Epithelial cell of esophagus (primary cell): ENCODE measurements around the gene BLMH.
"Not testable (repeated sequence)": the region's sequence is repeated elsewhere in the genome, so short reads cannot be mapped to it uniquely, and the experiment has no call there.

ENCODE experiments used
- DNase-seq: peaks from one replicate; pipeline ENCODE4 v3.0.0; 2010; ENCODE audit warnings: low read depth
- H3K4me3 ChIP-seq: 2 replicates; pipeline ENCODE4 v1.5.1; 2011; ENCODE audit warnings: mild to moderate bottlenecking, low read length, control low read depth
- TF ChIP-seq, protein P1 (sequence below): IDR thresholded peaks from 2 replicates; pipeline ENCODE4 v1.5.1; 2011; ENCODE audit warnings: low read depth, mild to moderate bottlenecking, low read length, control low read depth, inconsistent platforms; ENCODE audit not compliant: insufficient read depth; ENCODE audit errors: missing control alignments

Gene BLMH

DNA sequence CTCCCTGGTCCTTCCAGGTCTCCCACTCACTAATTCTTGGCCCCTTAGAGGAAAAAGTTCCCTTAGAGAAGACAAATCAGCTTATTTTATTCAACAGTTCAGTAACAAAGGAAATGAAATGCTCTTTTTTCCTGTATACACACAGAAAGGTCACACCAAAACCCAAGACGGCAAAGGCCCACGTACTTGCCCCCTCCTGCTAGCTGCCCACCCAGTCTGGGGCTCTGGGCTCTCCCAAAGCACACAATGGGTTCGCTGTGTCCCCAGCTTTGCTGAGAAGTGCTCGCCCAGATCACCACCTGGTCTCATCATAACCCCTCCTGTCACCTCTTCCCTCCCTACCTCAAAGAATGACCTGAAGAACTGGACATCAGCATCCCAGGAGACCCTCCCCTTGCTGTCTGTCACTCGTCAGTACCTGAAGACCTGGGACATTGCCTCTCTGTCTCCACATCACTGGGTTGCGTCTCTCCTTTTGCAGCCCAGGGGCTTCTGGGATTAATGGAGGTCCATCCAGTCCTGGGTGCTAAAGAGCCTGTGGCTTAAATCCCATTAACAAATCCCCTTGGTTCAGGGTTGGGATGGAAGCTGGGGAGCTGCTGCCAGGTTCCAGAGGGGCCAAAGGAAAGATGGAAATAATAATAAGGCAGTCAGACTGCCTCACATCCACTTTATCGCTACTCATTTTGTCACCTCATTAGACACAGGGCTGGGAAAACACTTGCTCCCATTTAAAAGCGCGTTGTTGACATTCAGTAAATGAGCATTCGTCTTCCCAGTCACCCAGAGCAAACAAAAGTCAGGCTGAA, 59.5 kb downstream of the BLMH start:
- TF ChIP-seq, protein P1, sequence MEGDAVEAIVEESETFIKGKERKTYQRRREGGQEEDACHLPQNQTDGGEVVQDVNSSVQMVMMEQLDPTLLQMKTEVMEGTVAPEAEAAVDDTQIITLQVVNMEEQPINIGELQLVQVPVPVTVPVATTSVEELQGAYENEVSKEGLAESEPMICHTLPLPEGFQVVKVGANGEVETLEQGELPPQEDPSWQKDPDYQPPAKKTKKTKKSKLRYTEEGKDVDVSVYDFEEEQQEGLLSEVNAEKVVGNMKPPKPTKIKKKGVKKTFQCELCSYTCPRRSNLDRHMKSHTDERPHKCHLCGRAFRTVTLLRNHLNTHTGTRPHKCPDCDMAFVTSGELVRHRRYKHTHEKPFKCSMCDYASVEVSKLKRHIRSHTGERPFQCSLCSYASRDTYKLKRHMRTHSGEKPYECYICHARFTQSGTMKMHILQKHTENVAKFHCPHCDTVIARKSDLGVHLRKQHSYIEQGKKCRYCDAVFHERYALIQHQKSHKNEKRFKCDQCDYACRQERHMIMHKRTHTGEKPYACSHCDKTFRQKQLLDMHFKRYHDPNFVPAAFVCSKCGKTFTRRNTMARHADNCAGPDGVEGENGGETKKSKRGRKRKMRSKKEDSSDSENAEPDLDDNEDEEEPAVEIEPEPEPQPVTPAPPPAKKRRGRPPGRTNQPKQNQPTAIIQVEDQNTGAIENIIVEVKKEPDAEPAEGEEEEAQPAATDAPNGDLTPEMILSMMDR: no peak
- DNase-seq: no peak
- H3K4me3 ChIP-seq: no peak overlapping the region

DNA sequence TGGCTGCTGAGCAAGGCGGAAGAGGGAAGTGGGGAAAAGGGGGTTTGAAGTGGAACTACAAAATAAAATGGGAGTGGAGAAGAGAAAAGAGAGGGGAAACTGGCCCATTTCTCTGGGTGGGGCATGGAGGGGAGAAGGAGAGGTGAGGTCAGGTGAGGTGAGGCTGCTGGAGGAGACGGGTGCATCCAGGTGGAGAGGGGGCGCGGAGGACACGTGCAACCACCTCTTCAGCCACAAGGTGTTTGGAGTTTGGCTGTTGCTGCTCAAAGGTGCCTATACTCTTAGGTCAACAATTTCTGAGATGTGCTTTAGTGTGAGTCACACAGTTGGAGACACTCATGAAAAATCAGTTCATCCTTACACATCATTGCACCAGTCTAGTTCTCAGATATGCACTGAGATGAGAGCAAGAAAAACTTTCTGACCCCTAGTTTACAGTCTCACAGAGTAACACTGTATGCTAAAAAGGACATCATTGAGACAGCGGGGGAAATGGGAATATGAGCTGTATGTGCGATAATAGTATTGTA, 61.1 kb downstream of the BLMH start:
- H3K4me3 ChIP-seq: no peak overlapping the region
- TF ChIP-seq, protein P1: no peak

DNA sequence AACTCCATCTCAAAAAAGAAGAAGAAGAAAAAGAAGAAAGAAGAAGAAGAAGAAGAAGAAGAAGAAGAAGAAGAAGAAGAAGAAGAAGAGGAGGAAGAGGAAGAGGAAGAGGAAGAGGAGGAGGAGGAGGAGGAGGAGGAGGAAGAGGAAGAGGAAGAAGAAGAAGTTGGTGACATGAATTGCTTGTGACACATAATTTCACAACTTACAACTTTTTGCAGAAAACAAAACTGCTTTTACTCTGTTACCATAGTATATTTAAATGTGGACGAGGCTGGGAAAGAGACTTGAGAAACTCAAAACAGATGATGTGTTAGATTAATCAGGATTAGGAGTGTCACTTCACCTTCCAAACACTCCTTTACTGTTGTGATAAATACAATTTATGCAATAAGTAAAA, 61.7 kb downstream of the BLMH start:
- not testable (repeated sequence) for H3K4me3 ChIP-seq, DNase-seq

More for the DNA sequence above, 61.1 kb downstream of the BLMH start:
- peak; percentile 55 for DNase-seq

DNA sequence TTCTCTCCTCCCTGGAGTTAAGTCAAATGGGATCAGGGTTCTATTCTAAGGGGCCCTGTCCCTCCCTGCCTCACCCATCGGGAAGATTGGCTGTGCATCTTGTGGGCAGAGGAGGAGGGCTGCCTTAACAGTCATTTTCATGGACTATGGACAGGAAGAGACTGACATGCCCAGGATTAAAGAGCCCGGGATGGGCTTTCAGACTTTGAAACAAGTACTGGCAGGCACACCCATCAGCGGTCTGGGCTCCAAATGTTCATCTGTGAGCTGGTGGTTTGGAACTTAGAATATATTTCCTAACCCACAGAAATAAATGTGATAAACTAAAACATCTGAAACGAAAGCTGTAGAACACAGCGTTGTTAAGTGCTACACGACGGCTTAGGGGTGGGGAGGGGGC, 62.7 kb downstream of the BLMH start:
- TF ChIP-seq, protein P1: no peak
- no peak overlapping the region for H3K4me3 ChIP-seq
- DNase-seq: peak; percentile 72

DNA sequence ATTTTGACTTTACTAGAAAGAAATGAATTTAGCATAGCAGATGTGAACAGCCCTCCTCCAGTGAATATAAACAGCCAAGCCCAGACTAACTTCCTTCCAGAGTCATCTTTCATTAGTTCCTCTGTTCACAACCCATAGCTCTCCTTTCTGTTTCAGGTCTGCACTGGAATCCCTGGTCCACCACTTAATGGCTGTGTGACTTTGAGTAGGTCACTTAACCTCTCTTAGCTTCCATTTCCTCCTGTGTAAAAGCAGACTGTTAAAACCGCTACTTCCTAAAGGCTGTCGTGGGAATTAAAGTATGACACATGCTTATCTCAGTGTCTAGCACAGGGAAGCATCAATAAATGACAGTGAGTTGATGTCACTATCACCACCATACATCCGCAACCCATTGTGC, 63.7 kb downstream of the BLMH start:
- no peak overlapping the region for H3K4me3 ChIP-seq
- DNase-seq: no peak
- TF ChIP-seq, protein P1: no peak

DNA sequence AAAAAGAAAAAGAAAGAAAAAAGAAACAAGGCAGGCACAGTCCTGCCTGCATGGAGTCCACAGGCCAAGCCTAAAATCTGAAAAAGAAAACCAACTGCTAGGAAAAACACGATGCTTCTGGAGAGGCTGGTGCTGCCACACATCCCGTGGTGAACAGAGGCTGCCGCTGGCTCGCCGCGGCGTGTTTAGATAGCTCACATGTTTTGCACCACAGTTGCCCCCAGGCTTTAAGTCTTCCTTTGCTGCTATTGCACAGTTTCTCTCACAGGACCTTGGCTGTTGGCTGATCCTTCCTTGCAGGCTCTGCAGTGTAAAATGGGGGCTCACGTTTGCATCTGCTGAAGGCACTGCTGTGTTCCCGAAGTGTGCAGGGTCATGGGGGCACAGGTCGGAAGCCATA, 64.9 kb downstream of the BLMH start:
- TF ChIP-seq, protein P1: no peak
- peak; percentile 81 for DNase-seq
- no peak overlapping the region for H3K4me3 ChIP-seq

DNA sequence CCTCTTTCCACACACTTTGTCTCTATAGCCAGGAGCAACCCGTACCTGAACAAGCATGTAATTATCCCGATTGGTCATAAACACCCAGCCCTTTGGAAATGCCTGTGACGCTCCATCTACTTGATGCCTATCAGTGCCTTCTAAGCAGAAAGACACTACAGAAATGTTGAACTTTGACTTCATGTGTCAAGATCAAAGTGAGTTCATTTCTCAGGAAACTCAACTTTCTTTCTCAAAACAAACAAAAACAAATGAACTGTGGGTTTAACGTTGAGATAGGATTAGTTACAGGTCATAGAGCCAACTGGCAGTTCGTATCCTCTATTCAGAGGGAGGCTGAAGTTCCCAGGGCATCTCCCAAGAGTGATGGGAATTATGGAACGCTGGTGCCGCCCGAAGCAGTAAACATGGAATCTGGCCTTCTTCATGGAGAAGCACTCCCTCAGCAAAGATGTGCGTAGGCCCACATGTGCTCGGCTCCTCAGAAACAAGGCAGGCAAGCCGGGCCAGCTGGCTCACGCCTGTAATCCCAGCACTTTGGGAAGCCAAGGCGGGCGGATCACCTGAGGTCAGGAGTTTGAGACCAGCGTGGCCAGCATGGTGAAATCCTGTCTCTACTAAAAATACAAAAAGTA, 65.7 kb downstream of the BLMH start:
- no peak overlapping the region for H3K4me3 ChIP-seq
- peak; percentile 33 for DNase-seq
- TF ChIP-seq, protein P1: no peak
